H9 (cell line): ENCODE results near the gene CPNE8. TPM values are rescaled to one million over a fixed set of nuclear protein-coding genes. Genes with fewer than 3 reads are reported as not detected.

ENCODE experiments used
- DNase-seq: peaks from one replicate; pipeline ENCODE4 v3.0.0-alpha.2; 2017
- H2AFZ ChIP-seq: one replicate; pipeline ENCODE4 v1.6.1; 2013; ENCODE audit warnings: mild to moderate bottlenecking, low read length, control low read depth, moderate library complexity
- H2AK5ac ChIP-seq: 2 replicates; pipeline ENCODE4 v1.6.1; 2013; ENCODE audit warnings: low read length, control low read depth, mixed read lengths; ENCODE audit not compliant: insufficient read length
- H2BK120ac ChIP-seq: one replicate; pipeline ENCODE4 v1.6.1; 2013; ENCODE audit warnings: low read depth, mild to moderate bottlenecking, low read length, control low read depth, inconsistent platforms; ENCODE audit not compliant: poor library complexity, severe bottlenecking
- H2BK12ac ChIP-seq: 2 replicates; pipeline ENCODE4 v1.6.1; 2013; ENCODE audit warnings: low read length, control low read depth, mixed read lengths, low read depth; ENCODE audit not compliant: insufficient read length
- H2BK15ac ChIP-seq: 2 replicates; pipeline ENCODE4 v1.6.1; 2013; ENCODE audit warnings: low read depth, low read length, control low read depth
- H2BK20ac ChIP-seq: one replicate; pipeline ENCODE4 v1.6.1; 2013; ENCODE audit warnings: low read depth, mild to moderate bottlenecking, low read length, control low read depth, inconsistent platforms; ENCODE audit not compliant: poor library complexity, severe bottlenecking
- H2BK5ac ChIP-seq: 2 replicates; pipeline ENCODE4 v1.6.1; 2013; ENCODE audit warnings: low read length, control low read depth, mixed read lengths; ENCODE audit not compliant: insufficient read length
- H3K14ac ChIP-seq: 2 replicates; pipeline ENCODE4 v1.6.1; 2013; ENCODE audit warnings: low read length, control low read depth; ENCODE audit not compliant: insufficient read depth
- H3K18ac ChIP-seq: 2 replicates; pipeline ENCODE4 v1.6.1; 2013; ENCODE audit warnings: low read depth, mild to moderate bottlenecking, mixed read lengths, low read length, control low read depth; ENCODE audit not compliant: insufficient read length
- H3K23ac ChIP-seq: 2 replicates; pipeline ENCODE4 v1.6.1; 2013; ENCODE audit warnings: low read length, control low read depth, mixed read lengths, low read depth; ENCODE audit not compliant: insufficient read length
- H3K23me2 ChIP-seq: 2 replicates; pipeline ENCODE4 v1.6.1; 2013; ENCODE audit warnings: low read depth, mild to moderate bottlenecking, mixed read lengths, low read length, control low read depth; ENCODE audit not compliant: insufficient read length, poor library complexity, severe bottlenecking
- H3K27ac ChIP-seq: 2 replicates; pipeline ENCODE4 v1.5.1; 2013; ENCODE audit warnings: low read length, control low read depth, mixed read lengths, low read depth; ENCODE audit not compliant: insufficient read length
- H3K27me3 ChIP-seq: 2 replicates; pipeline ENCODE4 v1.6.1; 2013; ENCODE audit warnings: low read length, control low read depth, inconsistent platforms; ENCODE audit not compliant: insufficient read depth
- H3K4ac ChIP-seq: 2 replicates; pipeline ENCODE4 v1.6.1; 2013; ENCODE audit warnings: low read depth, mild to moderate bottlenecking, control low read depth, inconsistent platforms, low read length, moderate library complexity
- H3K4me1 ChIP-seq: 2 replicates; pipeline ENCODE4 v1.6.1; 2013; ENCODE audit warnings: low read length, control low read depth, inconsistent platforms; ENCODE audit not compliant: insufficient read depth
- H3K4me2 ChIP-seq: 2 replicates; pipeline ENCODE4 v1.6.1; 2013; ENCODE audit warnings: low read length, control low read depth, mixed read lengths; ENCODE audit not compliant: insufficient read length, insufficient read depth
- H3K56ac ChIP-seq: 2 replicates; pipeline ENCODE4 v1.6.1; 2013; ENCODE audit warnings: low read depth, mild to moderate bottlenecking, mixed read lengths, low read length, control low read depth; ENCODE audit not compliant: insufficient read length
- H3K79me1 ChIP-seq: 2 replicates; pipeline ENCODE4 v1.6.1; 2013; ENCODE audit warnings: low read depth, mild to moderate bottlenecking, moderate library complexity, low read length, control low read depth, inconsistent platforms; ENCODE audit not compliant: insufficient read depth, poor library complexity, severe bottlenecking
- H3K79me2 ChIP-seq: 2 replicates; pipeline ENCODE4 v1.6.1; 2013; ENCODE audit warnings: low read length, control low read depth, inconsistent platforms; ENCODE audit not compliant: insufficient read depth
- H3K9ac ChIP-seq: 2 replicates; pipeline ENCODE4 v1.6.1; 2013; ENCODE audit warnings: low read length, control low read depth, mixed read lengths; ENCODE audit not compliant: insufficient read length; ENCODE audit errors: extremely low read depth
- H3K9me3 ChIP-seq: one replicate; pipeline ENCODE4 v1.6.1; 2013; ENCODE audit warnings: low read depth, low read length, inconsistent platforms; ENCODE audit not compliant: control insufficient read depth
- H3T11ph ChIP-seq: one replicate; pipeline ENCODE4 v1.6.1; 2013; ENCODE audit warnings: mild to moderate bottlenecking, low read length, control low read depth, inconsistent platforms
- H4K20me1 ChIP-seq: one replicate; pipeline ENCODE4 v1.6.1; 2013; ENCODE audit not compliant: control insufficient read depth, insufficient read length, insufficient read depth
- H4K5ac ChIP-seq: 2 replicates; pipeline ENCODE4 v1.6.1; 2013; ENCODE audit warnings: low read depth, mild to moderate bottlenecking, mixed read lengths, low read length, control low read depth; ENCODE audit not compliant: insufficient read length
- H4K8ac ChIP-seq: replicated peaks from 2 replicates; pipeline ENCODE4 v1.6.1; 2013; ENCODE audit warnings: low read length, control low read depth, mixed read lengths, low read depth; ENCODE audit not compliant: insufficient read length
- H4K91ac ChIP-seq: 2 replicates; pipeline ENCODE4 v1.6.1; 2013; ENCODE audit warnings: low read depth, mild to moderate bottlenecking, moderate library complexity, mixed read lengths, low read length, control low read depth; ENCODE audit not compliant: insufficient read length
- H3K27ac Mint-ChIP-seq, 3 experiments: 2 replicates in 2 of 3; 3 replicates in 1 of 3; pipeline ENCODE4 v1.8.0; 2020 to 2021; ENCODE audit warnings: mixed read lengths in 3 of 3, mild to moderate bottlenecking in 1 of 3, moderate library complexity in 1 of 3
- H3K27me3 Mint-ChIP-seq: 2 replicates; pipeline ENCODE4 v1.8.0; 2021; ENCODE audit warnings: low read depth, mild to moderate bottlenecking, moderate library complexity, mixed read lengths
- H3K36me3 Mint-ChIP-seq, 3 experiments: 2 replicates in 2 of 3; 3 replicates in 1 of 3; pipeline ENCODE4 v1.8.0; 2020 to 2021; ENCODE audit warnings: low read depth in 3 of 3, mixed read lengths in 3 of 3; ENCODE audit not compliant: insufficient read depth in 1 of 3
- H3K4me1 Mint-ChIP-seq, 2 experiments: 2 replicates each; pipeline ENCODE4 v1.8.0; 2020; ENCODE audit warnings: mixed read lengths in 2 of 2
- H3K4me3 Mint-ChIP-seq, 2 experiments: 2 replicates in 1 of 2; 3 replicates in 1 of 2; pipeline ENCODE4 v1.8.0; 2020 to 2021; ENCODE audit warnings: mild to moderate bottlenecking in 2 of 2, mixed read lengths in 2 of 2, moderate library complexity in 1 of 2
- H3K9me3 Mint-ChIP-seq, 2 experiments: 2 replicates in 1 of 2; 3 replicates in 1 of 2; pipeline ENCODE4 v1.8.0; 2020; ENCODE audit warnings: mild to moderate bottlenecking in 2 of 2, mixed read lengths in 2 of 2, moderate library complexity in 1 of 2
- total RNA-seq: library from RNA; stranded (reverse); gene quantifications from 2 replicates; pipeline ENCODE4 v1.2.1, GENCODE V29; 2021
- TF ChIP-seq, protein P1 (sequence below): fragments of 200-600 bp; sonication (generic); conservative IDR thresholded peaks from 3 replicates; pipeline ENCODE4 v1.8.0; 2021; ENCODE audit warnings: antibody characterized with exemption, mild to moderate bottlenecking

The CPNE8 gene
- total RNA-seq, 1 experiment from 2014 or later = 1.9 TPM

GRCh38 chr12:38759621-38760020, 145.8 kb downstream of the CPNE8 start:
- no peak overlapping the region for H3K4me2 ChIP-seq
- no peak overlapping the region for H3K23ac ChIP-seq
- Mint-ChIP-seq H3K27ac (no peak overlapping the region), H3K36me3 (peaks cover 0 to 9% (median 0%) of the 10 kb centered on the region in 3 experiments; a peak in 3 of 7 replicates), H3K4me3 (no peak overlapping the region), H3K9me3 (peaks cover 0 to 3% of the 10 kb centered on the region in 2 experiments; a peak in 2 of 5 replicates), H3K27me3 (no peaks in the 10 kb centered on the region), H3K4me1 (peaks cover 10 to 13% of the 10 kb centered on the region in 2 experiments)
- no peak for DNase-seq
- H3K14ac ChIP-seq = no peak overlapping the region
- peaks cover 2% of the 10 kb centered on the region; the same call in 1 of the 2 replicates for H3K4me1 ChIP-seq
- no peaks in the 10 kb centered on the region for H3K27me3 ChIP-seq
- no peaks in the 10 kb centered on the region for H3K79me1 ChIP-seq
- no peak overlapping the region for H3K9ac ChIP-seq
- H3K79me2 ChIP-seq = no peaks in the 10 kb centered on the region
- no peaks in the 10 kb centered on the region for H3K9me3 ChIP-seq
- no peak overlapping the region for H2BK12ac ChIP-seq
- no peak overlapping the region for H3K18ac ChIP-seq
- TF ChIP-seq, protein P1, sequence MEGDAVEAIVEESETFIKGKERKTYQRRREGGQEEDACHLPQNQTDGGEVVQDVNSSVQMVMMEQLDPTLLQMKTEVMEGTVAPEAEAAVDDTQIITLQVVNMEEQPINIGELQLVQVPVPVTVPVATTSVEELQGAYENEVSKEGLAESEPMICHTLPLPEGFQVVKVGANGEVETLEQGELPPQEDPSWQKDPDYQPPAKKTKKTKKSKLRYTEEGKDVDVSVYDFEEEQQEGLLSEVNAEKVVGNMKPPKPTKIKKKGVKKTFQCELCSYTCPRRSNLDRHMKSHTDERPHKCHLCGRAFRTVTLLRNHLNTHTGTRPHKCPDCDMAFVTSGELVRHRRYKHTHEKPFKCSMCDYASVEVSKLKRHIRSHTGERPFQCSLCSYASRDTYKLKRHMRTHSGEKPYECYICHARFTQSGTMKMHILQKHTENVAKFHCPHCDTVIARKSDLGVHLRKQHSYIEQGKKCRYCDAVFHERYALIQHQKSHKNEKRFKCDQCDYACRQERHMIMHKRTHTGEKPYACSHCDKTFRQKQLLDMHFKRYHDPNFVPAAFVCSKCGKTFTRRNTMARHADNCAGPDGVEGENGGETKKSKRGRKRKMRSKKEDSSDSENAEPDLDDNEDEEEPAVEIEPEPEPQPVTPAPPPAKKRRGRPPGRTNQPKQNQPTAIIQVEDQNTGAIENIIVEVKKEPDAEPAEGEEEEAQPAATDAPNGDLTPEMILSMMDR = no peak
- no peak overlapping the region for H4K5ac ChIP-seq
- no peak overlapping the region for H2BK15ac ChIP-seq
- no peak overlapping the region for H2BK120ac ChIP-seq
- no peak overlapping the region for H2BK5ac ChIP-seq
- no peaks in the 10 kb centered on the region for H4K20me1 ChIP-seq
- H4K91ac ChIP-seq = no peak overlapping the region
- no peak overlapping the region for H3T11ph ChIP-seq
- no peak overlapping the region for H3K4ac ChIP-seq
- H2AK5ac ChIP-seq = no peak overlapping the region
- H2BK20ac ChIP-seq = no peak overlapping the region
- H3K27ac ChIP-seq = no peak overlapping the region
- no peaks in the 10 kb centered on the region for H3K23me2 ChIP-seq
- H4K8ac ChIP-seq = no peak overlapping the region
- H2AFZ ChIP-seq = no peak overlapping the region
- no peak overlapping the region for H3K56ac ChIP-seq
